OCI-LY3 (cell line): ENCODE data around the gene SEMA5A.

Experiments used
- EZH2phosphoT487 ChIP-seq: fragments of 200-600 bp; shearing (Covaris generic); IDR thresholded peaks from 2 replicates; pipeline ENCODE4 v1.6.1; 2018; ENCODE audit warnings: antibody characterized with exemption, mixed run types, low read depth
- TF ChIP-seq, protein P1 (sequence below): fragments of 200-600, 300-600 bp; sonication (generic); IDR thresholded peaks from 2 replicates; pipeline ENCODE4 v1.5.1; 2014; ENCODE audit warnings: antibody characterized with exemption, low read length, low read depth

- TF ChIP-seq EZH2phosphoT487, result no peak
- TF ChIP-seq, protein P1, sequence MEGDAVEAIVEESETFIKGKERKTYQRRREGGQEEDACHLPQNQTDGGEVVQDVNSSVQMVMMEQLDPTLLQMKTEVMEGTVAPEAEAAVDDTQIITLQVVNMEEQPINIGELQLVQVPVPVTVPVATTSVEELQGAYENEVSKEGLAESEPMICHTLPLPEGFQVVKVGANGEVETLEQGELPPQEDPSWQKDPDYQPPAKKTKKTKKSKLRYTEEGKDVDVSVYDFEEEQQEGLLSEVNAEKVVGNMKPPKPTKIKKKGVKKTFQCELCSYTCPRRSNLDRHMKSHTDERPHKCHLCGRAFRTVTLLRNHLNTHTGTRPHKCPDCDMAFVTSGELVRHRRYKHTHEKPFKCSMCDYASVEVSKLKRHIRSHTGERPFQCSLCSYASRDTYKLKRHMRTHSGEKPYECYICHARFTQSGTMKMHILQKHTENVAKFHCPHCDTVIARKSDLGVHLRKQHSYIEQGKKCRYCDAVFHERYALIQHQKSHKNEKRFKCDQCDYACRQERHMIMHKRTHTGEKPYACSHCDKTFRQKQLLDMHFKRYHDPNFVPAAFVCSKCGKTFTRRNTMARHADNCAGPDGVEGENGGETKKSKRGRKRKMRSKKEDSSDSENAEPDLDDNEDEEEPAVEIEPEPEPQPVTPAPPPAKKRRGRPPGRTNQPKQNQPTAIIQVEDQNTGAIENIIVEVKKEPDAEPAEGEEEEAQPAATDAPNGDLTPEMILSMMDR, result no peak
These were observed 482.1 kb downstream of the SEMA5A start for GRCh38 chr5:9063615-9064245.
